Anterior cingulate cortex (tissue), 58 donors: Measurements from ENCODE around the gene RIN2.

Experiments used
- DNase-seq, 58 donors: peaks; one replicate each; lab custom pipeline; 2025; lab: John Stamatoyannopoulos, UW

RIN2 gene, protein sequence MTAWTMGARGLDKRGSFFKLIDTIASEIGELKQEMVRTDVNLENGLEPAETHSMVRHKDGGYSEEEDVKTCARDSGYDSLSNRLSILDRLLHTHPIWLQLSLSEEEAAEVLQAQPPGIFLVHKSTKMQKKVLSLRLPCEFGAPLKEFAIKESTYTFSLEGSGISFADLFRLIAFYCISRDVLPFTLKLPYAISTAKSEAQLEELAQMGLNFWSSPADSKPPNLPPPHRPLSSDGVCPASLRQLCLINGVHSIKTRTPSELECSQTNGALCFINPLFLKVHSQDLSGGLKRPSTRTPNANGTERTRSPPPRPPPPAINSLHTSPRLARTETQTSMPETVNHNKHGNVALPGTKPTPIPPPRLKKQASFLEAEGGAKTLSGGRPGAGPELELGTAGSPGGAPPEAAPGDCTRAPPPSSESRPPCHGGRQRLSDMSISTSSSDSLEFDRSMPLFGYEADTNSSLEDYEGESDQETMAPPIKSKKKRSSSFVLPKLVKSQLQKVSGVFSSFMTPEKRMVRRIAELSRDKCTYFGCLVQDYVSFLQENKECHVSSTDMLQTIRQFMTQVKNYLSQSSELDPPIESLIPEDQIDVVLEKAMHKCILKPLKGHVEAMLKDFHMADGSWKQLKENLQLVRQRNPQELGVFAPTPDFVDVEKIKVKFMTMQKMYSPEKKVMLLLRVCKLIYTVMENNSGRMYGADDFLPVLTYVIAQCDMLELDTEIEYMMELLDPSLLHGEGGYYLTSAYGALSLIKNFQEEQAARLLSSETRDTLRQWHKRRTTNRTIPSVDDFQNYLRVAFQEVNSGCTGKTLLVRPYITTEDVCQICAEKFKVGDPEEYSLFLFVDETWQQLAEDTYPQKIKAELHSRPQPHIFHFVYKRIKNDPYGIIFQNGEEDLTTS

GRCh38 chr20:19758133-19758500 is at the start of gene RIN2:
RIN2 (plus strand) TSS chr20:19758258; CDS start chr20:19889602, 131,344 bp downstream.
- DNase-seq: peak in 19 of 58 donors; percentile 33 to 78 (median 59)

GRCh38 chr20:19709635-19710335 is 48.3 kb upstream of the RIN2 start:
- DNase-seq: no peak

- DNase-seq: no peak
These were observed 47.5 kb upstream of the RIN2 start for GRCh38 chr20:19710336-19711120.

DNA sequence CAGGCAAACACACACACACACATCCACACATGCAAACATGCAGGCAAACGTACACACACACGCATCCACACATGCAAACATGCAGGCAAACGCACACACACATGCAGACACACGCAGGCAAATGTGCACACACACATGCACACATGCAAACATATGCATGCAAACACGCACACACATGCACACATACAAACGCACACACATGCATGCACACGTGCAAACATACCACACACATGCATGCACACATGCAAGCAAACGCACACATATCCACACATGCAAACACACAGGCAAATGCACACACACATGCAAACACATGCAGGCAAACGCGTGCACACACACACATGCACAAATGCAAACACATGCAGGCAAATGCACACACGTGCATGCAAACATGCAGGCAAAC is 46.9 kb upstream of the RIN2 start:
- no peak for DNase-seq

DNA sequence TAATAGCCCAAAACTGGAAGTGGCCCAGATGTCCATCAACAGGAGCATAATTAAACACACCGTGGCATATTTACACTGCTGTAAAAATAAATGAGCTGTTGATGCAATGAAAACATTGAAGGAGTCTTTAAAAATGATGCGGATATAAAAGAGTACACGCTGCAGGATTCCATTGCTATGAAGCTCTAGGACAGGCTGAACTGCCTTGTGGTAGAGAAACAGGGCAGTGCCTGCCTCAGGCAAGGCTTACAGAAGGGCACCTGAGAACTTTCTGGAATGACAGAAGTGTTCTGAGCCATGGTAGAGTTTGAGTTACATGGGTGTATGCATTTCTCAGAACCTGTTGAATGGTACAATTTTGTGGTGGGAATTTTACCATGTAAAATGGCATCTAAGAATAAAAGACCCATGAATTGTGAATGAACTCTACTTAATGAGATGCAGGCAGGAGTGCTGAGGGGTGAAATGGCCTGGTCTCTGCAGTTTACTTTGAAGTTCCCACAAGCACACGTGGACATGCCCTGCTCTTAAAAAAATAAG is 45.3 kb upstream of the RIN2 start:
- no peak for DNase-seq

- DNase-seq: no peak
These were observed 44.1 kb upstream of the RIN2 start for GRCh38 chr20:19713822-19714578.

GRCh38 chr20:19714579-19714840 is 43.5 kb upstream of the RIN2 start:
- DNase-seq: no peak

DNA sequence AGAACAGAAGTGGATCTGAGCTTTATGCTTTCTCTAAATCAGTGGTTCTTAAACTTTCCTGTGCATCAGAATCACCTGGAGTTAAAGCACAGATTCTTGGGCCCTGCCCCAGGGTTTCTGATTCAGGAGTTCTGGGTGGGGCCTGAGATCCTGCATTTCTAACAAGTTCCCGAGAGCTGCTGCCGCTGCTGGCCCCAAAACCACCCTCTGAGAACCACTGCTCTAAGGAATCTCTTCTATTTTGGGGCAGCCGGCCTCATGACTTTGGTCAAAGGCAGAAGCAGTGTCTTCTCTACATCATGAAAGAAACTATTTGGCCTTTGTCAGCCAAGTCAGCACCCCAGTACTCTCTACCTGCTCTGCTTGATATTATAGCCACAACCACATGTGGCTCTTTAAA is 42.1 kb upstream of the RIN2 start:
- DNase-seq: no peak

- no peak for DNase-seq
These were observed 39.2 kb upstream of the RIN2 start for GRCh38 chr20:19718880-19719279.

DNA sequence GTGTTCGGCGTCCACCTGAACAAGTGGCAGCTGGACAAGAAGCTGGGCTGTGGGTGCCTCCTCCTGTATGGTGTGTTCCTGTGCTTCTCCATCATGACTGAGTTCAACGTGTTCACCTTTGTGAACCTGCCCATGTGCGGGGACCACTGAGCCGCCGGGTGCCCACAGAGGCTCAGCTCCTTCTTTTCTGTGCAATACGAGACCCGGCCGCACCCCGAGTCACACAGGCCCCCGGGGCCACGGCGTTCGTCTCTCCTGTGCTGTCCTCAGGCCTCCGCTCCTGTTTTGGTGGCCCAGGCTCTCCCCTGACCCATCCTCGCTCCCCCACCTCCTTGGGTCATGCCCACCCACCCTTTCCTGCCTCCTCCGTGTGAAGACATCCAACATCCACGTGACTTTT is 37.1 kb upstream of the RIN2 start:
- no peak for DNase-seq

- no peak for DNase-seq
These were observed 35.0 kb upstream of the RIN2 start for GRCh38 chr20:19723051-19723450.

- DNase-seq: no peak
These were observed 34.1 kb upstream of the RIN2 start for GRCh38 chr20:19723813-19724430.

GRCh38 chr20:19725373-19725772 is 32.7 kb upstream of the RIN2 start:
- DNase-seq: no peak

GRCh38 chr20:19725814-19726525 is 32.1 kb upstream of the RIN2 start:
- no peak for DNase-seq

GRCh38 chr20:19727251-19727847 is 30.7 kb upstream of the RIN2 start:
- no peak for DNase-seq

DNA sequence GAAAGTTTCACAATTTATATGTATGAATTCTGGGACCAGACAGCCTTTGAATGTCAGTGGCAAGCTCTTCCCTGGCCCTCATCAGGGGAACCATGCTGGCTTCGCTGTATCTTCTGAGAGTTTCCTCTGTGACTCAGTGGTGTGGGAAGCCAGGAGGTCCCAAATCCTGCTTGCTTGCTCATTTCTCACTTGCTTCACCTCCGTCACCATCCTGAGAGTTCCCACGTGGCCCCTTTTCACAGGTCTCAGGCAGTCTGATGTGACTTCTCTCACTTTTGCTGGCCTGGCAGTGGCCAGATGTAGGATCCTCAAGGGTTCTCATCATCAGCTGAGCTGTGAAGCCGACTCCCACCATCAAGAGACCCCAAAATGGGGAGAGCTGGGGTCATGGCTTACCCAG is 28.4 kb upstream of the RIN2 start:
- no peak for DNase-seq

DNA sequence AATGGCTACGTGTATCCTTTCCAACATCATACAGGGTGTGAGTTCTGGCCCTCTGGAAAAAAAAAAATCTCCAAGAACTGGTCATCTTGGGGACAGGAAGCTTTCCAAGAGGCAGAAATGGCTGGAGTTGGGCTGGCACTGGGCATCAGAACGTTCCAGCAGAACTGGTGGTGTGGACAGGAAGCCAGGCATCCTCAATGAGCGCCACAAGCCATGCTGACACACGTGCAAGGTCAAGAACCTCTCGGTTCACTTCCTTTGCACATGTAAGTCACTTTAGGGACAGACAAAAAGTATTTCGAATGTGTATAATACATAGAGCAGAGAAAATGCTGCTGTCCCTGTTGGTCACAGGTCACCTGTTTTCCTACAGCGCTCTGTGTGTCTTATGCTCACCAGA is 27.4 kb upstream of the RIN2 start:
- DNase-seq: no peak

- DNase-seq: no peak
These were observed 23.2 kb upstream of the RIN2 start for GRCh38 chr20:19734811-19735210.
